ENCODE measurements around the gene MYO1B.

- TF ChIP-seq ZNF274 (IDR thresholded peaks at IDR 0.05; ENCODE audit: low read depth, low read length) (no peak), YY1 (IDR thresholded peaks at IDR 0.05; ENCODE audit: insufficient read depth, insufficient read length) (no peak), SUZ12 (IDR thresholded peaks at IDR 0.05; ENCODE audit: extremely low read depth, insufficient read depth, insufficient read length) (no peak)
Observed at GRCh38 chr2:191328150-191328809, 83.1 kb downstream of the MYO1B start.
